SK-N-SH (cell line): Measurements from ENCODE around the gene ACTR1A. TPM values are rescaled to one million over a fixed set of nuclear protein-coding genes. Genes with fewer than 3 reads are reported as not detected.

Experiments
- CTCF ChIA-PET: fragments of 300-600, 350-600 bp; formaldehyde crosslinking; extraction: SDS; loops from one replicate; lab custom pipeline; 2021; lab: Yijun Ruan, JAX
- POLR2A ChIA-PET: fragments of 350-600 bp; sonication (Branson Sonifier 250); formaldehyde crosslinking; extraction: SDS; loops from one replicate; lab custom pipeline; 2020; ENCODE audit warnings: antibody characterized with exemption, inconsistent platforms; lab: Yijun Ruan, JAX
- DNase-seq: peaks from one replicate; pipeline ENCODE4 v3.0.0; 2012
- H2AFZ ChIP-seq: fragments of 200-600 bp; sonication (generic); 2 replicates; pipeline ENCODE4 v1.8.1; 2016; ENCODE audit warnings: antibody characterized with exemption, mild to moderate bottlenecking, low read depth
- H3F3A ChIP-seq: fragments of 200-600 bp; sonication (generic); replicated peaks from 2 replicates; pipeline ENCODE3; 2016; ENCODE audit warnings: antibody characterized with exemption, mild to moderate bottlenecking; ENCODE audit not compliant: insufficient read depth
- H3K27ac ChIP-seq, 2 experiments: fragments of 200-500 bp in 1 of 2; fragments of 200-600 bp in 1 of 2; sonication (Bioruptor generic) in 1 of 2; sonication (generic), shearing (Covaris generic) in 1 of 2; 2 replicates each; pipeline versions ENCODE4 v1.5.1 to v1.6.1; 2014 to 2016; ENCODE audit warnings: low read depth in 2 of 2, inconsistent platforms in 1 of 2, low read length in 1 of 2, mild to moderate bottlenecking in 1 of 2, mixed read lengths in 1 of 2
- H3K27me3 ChIP-seq: fragments of 200-600 bp; sonication (generic), shearing (Covaris generic); 2 replicates; pipeline ENCODE4 v1.6.1; 2016; ENCODE audit warnings: mixed run types; ENCODE audit not compliant: insufficient read depth
- H3K36me3 ChIP-seq, 2 experiments: fragments of 200-500 bp in 1 of 2; fragments of 200-600 bp in 1 of 2; sonication (Bioruptor generic) in 1 of 2; sonication (generic) in 1 of 2; replicated peaks in 1 of 2; 2 replicates each; pipeline versions ENCODE3 to v1.5.1; 2014 to 2016; ENCODE audit warnings: low read length in 1 of 2, mild to moderate bottlenecking in 1 of 2; ENCODE audit not compliant: insufficient read depth in 2 of 2, control insufficient read depth in 1 of 2
- H3K4me1 ChIP-seq, 2 experiments: fragments of 200-500 bp in 1 of 2; fragments of 200-600 bp in 1 of 2; sonication (Bioruptor generic) in 1 of 2; sonication (generic), shearing (Covaris generic) in 1 of 2; 2 replicates each; pipeline versions ENCODE4 v1.5.1 to v1.6.1; 2014 to 2016; ENCODE audit warnings: low read depth in 1 of 2, low read length in 1 of 2, mixed run types in 1 of 2; ENCODE audit not compliant: insufficient read depth in 2 of 2, control insufficient read depth in 1 of 2
- H3K4me2 ChIP-seq: fragments of 200-600 bp; sonication (generic), shearing (Covaris generic); 2 replicates; pipeline ENCODE4 v1.6.1; 2017; ENCODE audit warnings: mixed run types
- H3K4me3 ChIP-seq, 2 experiments: fragments of 200-500 bp in 1 of 2; fragments of 200-600 bp in 1 of 2; sonication (Bioruptor generic) in 1 of 2; sonication (generic), shearing (Covaris generic) in 1 of 2; 2 replicates each; pipeline versions ENCODE4 v1.5.1 to v1.8.1; 2014 to 2016; ENCODE audit warnings: low read depth in 2 of 2, inconsistent platforms in 1 of 2, low read length in 1 of 2, mild to moderate bottlenecking in 1 of 2, mixed read lengths in 1 of 2, moderate library complexity in 1 of 2
- H3K79me2 ChIP-seq: fragments of 200-600 bp; sonication (generic); 2 replicates; pipeline ENCODE4 v1.8.1; 2017; ENCODE audit warnings: mild to moderate bottlenecking; ENCODE audit not compliant: insufficient read depth
- H3K9ac ChIP-seq: fragments of 200-600 bp; sonication (generic); 2 replicates; pipeline ENCODE4 v1.6.1; 2017; ENCODE audit warnings: mixed run types
- H3K9me2 ChIP-seq: fragments of 200-600 bp; sonication (generic); 2 replicates; pipeline ENCODE4 v1.6.1; 2017; ENCODE audit warnings: mixed run types
- H3K9me3 ChIP-seq: fragments of 200-600 bp; sonication (generic); 2 replicates; pipeline ENCODE4 v1.6.1; 2017; ENCODE audit warnings: mixed run types, mild to moderate bottlenecking, moderate library complexity
- H4K20me1 ChIP-seq: fragments of 200-600 bp; sonication (generic); 2 replicates; pipeline ENCODE4 v1.6.1; 2017; ENCODE audit warnings: mild to moderate bottlenecking, mixed run types; ENCODE audit not compliant: insufficient read depth
- CHD2 ChIP-seq: fragments of 150-350 bp; IDR thresholded peaks from 2 replicates; pipeline ENCODE4 v1.6.1; 2018; ENCODE audit warnings: low read length; ENCODE audit not compliant: partially characterized antibody
- CTCF ChIP-seq: fragments of 200-600 bp; sonication (generic); IDR thresholded peaks from 2 replicates; pipeline ENCODE4 v1.6.1; 2017; ENCODE audit warnings: antibody characterized with exemption, mild to moderate bottlenecking, moderate library complexity
- ELF1 ChIP-seq: IDR thresholded peaks from 2 replicates; pipeline ENCODE4 v1.4.0; 2012
- EZH2phosphoT487 ChIP-seq: fragments of 200-600 bp; sonication (generic); IDR thresholded peaks from 2 replicates; pipeline ENCODE4 v1.6.1; 2017; ENCODE audit warnings: low read depth, mixed run types, mild to moderate bottlenecking, antibody characterized with exemption, moderate library complexity, borderline replicate concordance
- FOSL2 ChIP-seq: IDR thresholded peaks from 2 replicates; pipeline ENCODE4 v1.4.0; 2012; ENCODE audit warnings: low read depth, mild to moderate bottlenecking, moderate library complexity, borderline replicate concordance
- GATA2 ChIP-seq: sonication (generic); formaldehyde crosslinking; IDR thresholded peaks from 2 replicates; pipeline ENCODE4 v1.5.0; 2020; ENCODE audit warnings: mild to moderate bottlenecking, missing genetic modification reagents
- IRF3 ChIP-seq: fragments of 150-350 bp; IDR thresholded peaks from 2 replicates; pipeline ENCODE4 v1.6.1; 2016; ENCODE audit warnings: mild to moderate bottlenecking, low read depth, low read length
- MAX ChIP-seq: IDR thresholded peaks from 2 replicates; pipeline ENCODE4 v1.4.0; 2012; ENCODE audit warnings: low read depth
- MXI1 ChIP-seq: IDR thresholded peaks from 2 replicates; pipeline ENCODE4 v1.6.1; 2012; ENCODE audit warnings: mild to moderate bottlenecking, low read depth, low read length, improper control_type of control experiment
- NRF1 ChIP-seq: IDR thresholded peaks from 2 replicates; pipeline ENCODE4 v1.6.1; 2012; ENCODE audit warnings: low read depth, mild to moderate bottlenecking, low read length
- PBX3 ChIP-seq: IDR thresholded peaks from 2 replicates; pipeline ENCODE4; 2012
- POLR2AphosphoS5 ChIP-seq: IDR thresholded peaks from 2 replicates; pipeline ENCODE4 v1.6.1; 2012; ENCODE audit warnings: low read depth, low read length
- RAD21 ChIP-seq: IDR thresholded peaks from 2 replicates; pipeline ENCODE4 v1.6.1; 2012; ENCODE audit warnings: mild to moderate bottlenecking, low read length
- RCOR1 ChIP-seq: fragments of 150-350 bp; IDR thresholded peaks from 2 replicates; pipeline ENCODE4 v1.6.1; 2017; ENCODE audit warnings: antibody characterized with exemption, low read length
- REST ChIP-seq: IDR thresholded peaks from 2 replicates; pipeline ENCODE4 v1.6.1; 2012; ENCODE audit warnings: mild to moderate bottlenecking, low read depth, low read length, moderate library complexity
- RXRA ChIP-seq: IDR thresholded peaks from 2 replicates; pipeline ENCODE4 v1.4.0; 2012; ENCODE audit warnings: low read depth, mild to moderate bottlenecking, borderline replicate concordance
- SIN3A ChIP-seq: IDR thresholded peaks from 2 replicates; pipeline ENCODE4 v1.6.1; 2012; ENCODE audit warnings: low read depth, mild to moderate bottlenecking, low read length, moderate library complexity, borderline replicate concordance
- SMC3 ChIP-seq: IDR thresholded peaks from 2 replicates; pipeline ENCODE4 v1.6.1; 2012; ENCODE audit warnings: low read depth, low read length, improper control_type of control experiment
- TAF1 ChIP-seq: IDR thresholded peaks from 2 replicates; pipeline ENCODE4 v1.6.1; 2012; ENCODE audit warnings: low read depth, mild to moderate bottlenecking, low read length, moderate library complexity, borderline replicate concordance
- TCF12 ChIP-seq: IDR thresholded peaks from 2 replicates; pipeline ENCODE4 v1.4.0; 2012
- YY1 ChIP-seq: IDR thresholded peaks from 2 replicates; pipeline ENCODE4 v1.4.0; 2012; ENCODE audit warnings: low read depth, mild to moderate bottlenecking
- WGBS: methylation state at CpG from one replicate; pipeline ENCODE4 v1.1.6; 2017; ENCODE audit warnings: low lambda C conversion rate; 5-methylcytosine and 5-hydroxymethylcytosine counted together
- polyA plus RNA-seq, 3 experiments: library from polyadenylated mRNA; depleted of rRNA; stranded (reverse); fragments of >200 nt; gene quantifications; 2 replicates each; pipeline ENCODE4 v1.2.3, GENCODE V29; 2012

The ACTR1A gene
- polyA plus RNA-seq, 1 of the 3 experiments (the other 2 are of a cell fraction), result 106 TPM

GRCh38 chr10:102503264-102504178 is 1.0 kb upstream of the ACTR1A start, which contains the start of gene SUFU:
Gene SUFU, plus strand, starts transcription at chr10:102503972. Its CDS starts 181 bp downstream, at chr10:102504153.
- Histone ChIP-seq H3K27ac (peak within 1 kb of the TSS; percentile 45 to 78; a peak in 3 of 4 replicates), H3K79me2 (peaks cover 74% of the 10 kb centered on the region), H3F3A (peaks cover 4% of the 10 kb centered on the region), H3K27me3 (no peaks in the 10 kb centered on the region), H3K36me3 (peaks cover 0 to 2% of the 10 kb centered on the region in 2 experiments), H4K20me1 (peaks cover 40% of the 10 kb centered on the region), H3K9me2 (no peaks in the 10 kb centered on the region), H3K9ac (peak within 1 kb of the TSS; percentile 80), H3K9me3 (no peaks in the 10 kb centered on the region), H3K4me2 (peak within 1 kb of the TSS; percentile 87), H3K4me1 (peaks cover 8 to 15% of the 10 kb centered on the region in 2 experiments; a peak in 2 of 4 replicates), H2AFZ (peak within 1 kb of the TSS; percentile 93), H3K4me3 (peak within 1 kb of the TSS; percentile 85 to 98)
- ChIA-PET CTCF (interaction anchor here (0.6 to 5.7 kb wide), 44 partner anchors 8 to 334 kb away, joined by 3 to 110 read pairs (median 4); partner anchors contain the start of genes FBXL15 and TRIM8), POLR2A (interaction anchor here (1.0 to 2.4 kb wide), 4 partner anchors 19 to 141 kb away, joined by 3 to 9 read pairs (median 4); partner anchors contain the start of gene TRIM8)
- WGBS, result 0% methylated on average over 11 of the region's 44 CpGs
- TF ChIP-seq IRF3 (peak; percentile 52), SIN3A (peak; percentile 78; the same call in 1 of the 2 replicates), CHD2 (peak; percentile 87), TCF12 (no peak), RAD21 (peak; percentile 86), MXI1 (peak; percentile 51; the same call in 1 of the 2 replicates), POLR2AphosphoS5 (peak; percentile 64; the same call in 1 of the 2 replicates), CTCF (peak; percentile 88), RXRA (no peak), GATA2 (CRISPR knock-in tag) (no peak), FOSL2 (no peak), MAX (peak; percentile 40; the same call in 1 of the 2 replicates), RCOR1 (peak; percentile 59), YY1 (0 out of 2 replicates have a peak, but pooled peaks have one; percentile 1), PBX3 (peak; percentile 100), REST (no peak), TAF1 (peak; percentile 95), NRF1 (peak; percentile 78), ELF1 (no peak), EZH2phosphoT487 (no peak), SMC3 (peak; percentile 90)
- DNase-seq, result peak; percentile 98
